Measurements from ENCODE around the gene TBC1D10A.

GRCh38 chr22:30279046-30279788, 47.5 kb downstream of the TBC1D10A start:
- no peak for TF ChIP-seq EZH2 (IDR thresholded peaks at IDR 0.05; ENCODE audit: borderline replicate concordance, low read length)
- TF ChIP-seq CTCF (conservative IDR thresholded peaks at IDR 0.05 in 1 of 2, IDR thresholded peaks at IDR 0.05 in 1 of 2; ENCODE audit: extremely low read depth in 1 of 2, insufficient read depth in 1 of 2, low read depth in 1 of 2, low read length in 2 of 2), result no peak

All from mammary epithelial cell (primary cell).